HEK293 (cell line): ENCODE data around the gene CA5A.

ENCODE experiments used
- KLF10 ChIP-seq: fragments of 450-650 bp; IDR thresholded peaks from 2 replicates; pipeline ENCODE4 v1.5.1; 2018; ENCODE audit warnings: missing biosample characterization, mild to moderate bottlenecking, missing genetic modification characterization
- ZBTB8A ChIP-seq: fragments of 450-650 bp; formaldehyde crosslinking; IDR thresholded peaks from 2 replicates; pipeline ENCODE4 v1.5.1; 2016; ENCODE audit warnings: missing biosample characterization, missing genetic modification characterization
- ZNF121 ChIP-seq: fragments of 450-650 bp; formaldehyde crosslinking; IDR thresholded peaks from 2 replicates; pipeline ENCODE4 v1.5.1; 2016; ENCODE audit warnings: missing biosample characterization, missing genetic modification characterization
- ZNF24 ChIP-seq: fragments of 450-650 bp; formaldehyde crosslinking; IDR thresholded peaks from 2 replicates; pipeline ENCODE4 v1.5.1; 2016; ENCODE audit warnings: missing biosample characterization, missing genetic modification characterization
- ZNF501 ChIP-seq: fragments of 450-650 bp; formaldehyde crosslinking; IDR thresholded peaks from 2 replicates; pipeline ENCODE4 v1.5.1; 2016; ENCODE audit warnings: missing biosample characterization, missing genetic modification characterization
- ZNF529 ChIP-seq: fragments of 450-650 bp; formaldehyde crosslinking; IDR thresholded peaks from 2 replicates; pipeline ENCODE4 v1.5.1; 2017; ENCODE audit warnings: missing genetic modification characterization, missing biosample characterization; ENCODE audit not compliant: insufficient replicate concordance
- ZNF530 ChIP-seq: fragments of 450-650 bp; formaldehyde crosslinking; IDR thresholded peaks from 2 replicates; pipeline ENCODE4 v1.5.1; 2016; ENCODE audit warnings: low read depth, missing biosample characterization, missing genetic modification characterization
- TF ChIP-seq, protein P1 (sequence below): fragments of 450-650 bp; formaldehyde crosslinking; IDR thresholded peaks from 2 replicates; pipeline ENCODE4 v1.5.1; 2016; ENCODE audit warnings: missing biosample characterization, missing genetic modification characterization
- TF ChIP-seq, protein P2 (sequence below): fragments of 450-650 bp; formaldehyde crosslinking; IDR thresholded peaks from 2 replicates; pipeline ENCODE4 v1.5.1; 2016; ENCODE audit warnings: missing biosample characterization, missing genetic modification characterization
- TF ChIP-seq, protein P3 (sequence below): fragments of 450-650 bp; formaldehyde crosslinking; IDR thresholded peaks from 2 replicates; pipeline ENCODE4 v1.5.1; 2017; ENCODE audit warnings: missing biosample characterization, missing genetic modification characterization

DNA sequence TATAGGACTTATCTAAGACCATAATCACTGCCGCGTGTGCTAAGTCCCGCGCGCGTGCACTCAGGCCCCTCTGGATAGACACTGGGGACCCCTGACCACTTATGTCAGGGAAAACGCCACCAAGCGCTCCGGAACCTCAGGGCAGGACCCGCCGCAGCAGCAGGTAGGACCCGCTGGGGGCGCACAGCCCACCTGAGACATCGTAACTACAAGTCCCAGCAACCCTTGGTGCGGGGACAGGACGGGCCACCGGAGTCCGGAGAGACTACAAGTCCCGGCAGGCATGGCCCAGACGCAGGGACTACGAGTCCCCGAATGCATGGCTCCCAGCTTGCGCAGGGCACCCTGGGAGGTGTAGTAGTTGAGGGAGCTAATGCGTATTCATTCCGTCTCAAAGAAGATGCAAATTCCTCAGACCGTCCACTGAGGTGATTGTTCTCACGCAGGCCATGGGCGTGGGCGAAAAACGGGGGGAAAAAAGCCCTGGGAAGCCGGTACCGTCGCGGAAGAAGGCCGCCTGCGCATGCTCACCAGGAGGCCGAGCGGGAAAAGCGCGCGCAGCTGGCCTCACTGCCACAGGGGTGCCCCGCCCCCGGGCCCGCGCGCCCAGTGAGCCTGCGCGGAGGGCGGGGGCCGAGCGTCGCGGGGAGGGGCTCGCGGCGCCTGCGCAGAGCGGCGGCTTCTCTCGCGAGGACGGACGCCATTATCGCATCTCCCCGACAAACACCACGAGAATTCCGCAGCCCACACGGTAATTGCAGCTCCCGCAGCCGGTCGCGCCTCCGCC, 14.6 kb upstream of the CA5A start, which contains the start of gene BANP:
- TF ChIP-seq, protein P1, sequence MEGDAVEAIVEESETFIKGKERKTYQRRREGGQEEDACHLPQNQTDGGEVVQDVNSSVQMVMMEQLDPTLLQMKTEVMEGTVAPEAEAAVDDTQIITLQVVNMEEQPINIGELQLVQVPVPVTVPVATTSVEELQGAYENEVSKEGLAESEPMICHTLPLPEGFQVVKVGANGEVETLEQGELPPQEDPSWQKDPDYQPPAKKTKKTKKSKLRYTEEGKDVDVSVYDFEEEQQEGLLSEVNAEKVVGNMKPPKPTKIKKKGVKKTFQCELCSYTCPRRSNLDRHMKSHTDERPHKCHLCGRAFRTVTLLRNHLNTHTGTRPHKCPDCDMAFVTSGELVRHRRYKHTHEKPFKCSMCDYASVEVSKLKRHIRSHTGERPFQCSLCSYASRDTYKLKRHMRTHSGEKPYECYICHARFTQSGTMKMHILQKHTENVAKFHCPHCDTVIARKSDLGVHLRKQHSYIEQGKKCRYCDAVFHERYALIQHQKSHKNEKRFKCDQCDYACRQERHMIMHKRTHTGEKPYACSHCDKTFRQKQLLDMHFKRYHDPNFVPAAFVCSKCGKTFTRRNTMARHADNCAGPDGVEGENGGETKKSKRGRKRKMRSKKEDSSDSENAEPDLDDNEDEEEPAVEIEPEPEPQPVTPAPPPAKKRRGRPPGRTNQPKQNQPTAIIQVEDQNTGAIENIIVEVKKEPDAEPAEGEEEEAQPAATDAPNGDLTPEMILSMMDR (tag by site-specific recombination), result peak; percentile 94
- peak; percentile 49; the same call in 1 of the 2 replicates for TF ChIP-seq KLF10 (tag by site-specific recombination)
- no peak for TF ChIP-seq ZNF529
- TF ChIP-seq, protein P2, sequence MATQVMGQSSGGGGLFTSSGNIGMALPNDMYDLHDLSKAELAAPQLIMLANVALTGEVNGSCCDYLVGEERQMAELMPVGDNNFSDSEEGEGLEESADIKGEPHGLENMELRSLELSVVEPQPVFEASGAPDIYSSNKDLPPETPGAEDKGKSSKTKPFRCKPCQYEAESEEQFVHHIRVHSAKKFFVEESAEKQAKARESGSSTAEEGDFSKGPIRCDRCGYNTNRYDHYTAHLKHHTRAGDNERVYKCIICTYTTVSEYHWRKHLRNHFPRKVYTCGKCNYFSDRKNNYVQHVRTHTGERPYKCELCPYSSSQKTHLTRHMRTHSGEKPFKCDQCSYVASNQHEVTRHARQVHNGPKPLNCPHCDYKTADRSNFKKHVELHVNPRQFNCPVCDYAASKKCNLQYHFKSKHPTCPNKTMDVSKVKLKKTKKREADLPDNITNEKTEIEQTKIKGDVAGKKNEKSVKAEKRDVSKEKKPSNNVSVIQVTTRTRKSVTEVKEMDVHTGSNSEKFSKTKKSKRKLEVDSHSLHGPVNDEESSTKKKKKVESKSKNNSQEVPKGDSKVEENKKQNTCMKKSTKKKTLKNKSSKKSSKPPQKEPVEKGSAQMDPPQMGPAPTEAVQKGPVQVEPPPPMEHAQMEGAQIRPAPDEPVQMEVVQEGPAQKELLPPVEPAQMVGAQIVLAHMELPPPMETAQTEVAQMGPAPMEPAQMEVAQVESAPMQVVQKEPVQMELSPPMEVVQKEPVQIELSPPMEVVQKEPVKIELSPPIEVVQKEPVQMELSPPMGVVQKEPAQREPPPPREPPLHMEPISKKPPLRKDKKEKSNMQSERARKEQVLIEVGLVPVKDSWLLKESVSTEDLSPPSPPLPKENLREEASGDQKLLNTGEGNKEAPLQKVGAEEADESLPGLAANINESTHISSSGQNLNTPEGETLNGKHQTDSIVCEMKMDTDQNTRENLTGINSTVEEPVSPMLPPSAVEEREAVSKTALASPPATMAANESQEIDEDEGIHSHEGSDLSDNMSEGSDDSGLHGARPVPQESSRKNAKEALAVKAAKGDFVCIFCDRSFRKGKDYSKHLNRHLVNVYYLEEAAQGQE, result no peak
- TF ChIP-seq, protein P3, sequence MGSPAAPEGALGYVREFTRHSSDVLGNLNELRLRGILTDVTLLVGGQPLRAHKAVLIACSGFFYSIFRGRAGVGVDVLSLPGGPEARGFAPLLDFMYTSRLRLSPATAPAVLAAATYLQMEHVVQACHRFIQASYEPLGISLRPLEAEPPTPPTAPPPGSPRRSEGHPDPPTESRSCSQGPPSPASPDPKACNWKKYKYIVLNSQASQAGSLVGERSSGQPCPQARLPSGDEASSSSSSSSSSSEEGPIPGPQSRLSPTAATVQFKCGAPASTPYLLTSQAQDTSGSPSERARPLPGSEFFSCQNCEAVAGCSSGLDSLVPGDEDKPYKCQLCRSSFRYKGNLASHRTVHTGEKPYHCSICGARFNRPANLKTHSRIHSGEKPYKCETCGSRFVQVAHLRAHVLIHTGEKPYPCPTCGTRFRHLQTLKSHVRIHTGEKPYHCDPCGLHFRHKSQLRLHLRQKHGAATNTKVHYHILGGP (tag by site-specific recombination), result no peak
- no peak for TF ChIP-seq ZNF121 (tag by site-specific recombination)
- TF ChIP-seq ZNF530, result no peak
- TF ChIP-seq ZNF501 (tag by site-specific recombination), result 0 out of 2 replicates have a peak, but pooled peaks have one; percentile 61
- peak; percentile 79; the same call in 1 of the 2 replicates for TF ChIP-seq ZNF24
- TF ChIP-seq ZBTB8A (tag by site-specific recombination), result peak; percentile 60
